Endothelial cell (in vitro differentiated cells): ENCODE measurements around the gene SRC. TPM values are rescaled to one million over a fixed set of nuclear protein-coding genes. Genes with fewer than 3 reads are reported as not detected.

Source experiments
- DNase-seq: peaks from one replicate; pipeline ENCODE4 v3.0.0; 2021; ENCODE audit warnings: low spot score
- H3K27ac Mint-ChIP-seq: one replicate; pipeline ENCODE4 v1.8.0; 2021; ENCODE audit warnings: mixed read lengths, inconsistent platforms; ENCODE audit not compliant: unreplicated experiment
- H3K27me3 Mint-ChIP-seq: one replicate; pipeline ENCODE4 v1.8.0; 2021; ENCODE audit warnings: mild to moderate bottlenecking, moderate library complexity, mixed read lengths, inconsistent platforms; ENCODE audit not compliant: unreplicated experiment
- H3K36me3 Mint-ChIP-seq: one replicate; pipeline ENCODE4 v1.8.0; 2021; ENCODE audit warnings: mild to moderate bottlenecking, low read depth, mixed read lengths, inconsistent platforms; ENCODE audit not compliant: unreplicated experiment
- H3K4me1 Mint-ChIP-seq: one replicate; pipeline ENCODE4 v1.8.0; 2021; ENCODE audit warnings: mild to moderate bottlenecking, mixed read lengths, inconsistent platforms; ENCODE audit not compliant: unreplicated experiment
- H3K4me3 Mint-ChIP-seq: one replicate; pipeline ENCODE4 v1.8.0; 2021; ENCODE audit warnings: mild to moderate bottlenecking, mixed read lengths, inconsistent platforms; ENCODE audit not compliant: unreplicated experiment
- H3K9me3 Mint-ChIP-seq: one replicate; pipeline ENCODE4 v1.8.0; 2021; ENCODE audit warnings: mixed read lengths, inconsistent platforms; ENCODE audit not compliant: unreplicated experiment
- CTCF ChIP-seq: fragments of 200-600 bp; sonication (generic); IDR thresholded peaks from one replicate; pipeline ENCODE4 v1.5.0; 2021; ENCODE audit warnings: antibody characterized with exemption; ENCODE audit not compliant: unreplicated experiment
- long read RNA-seq: library from polyadenylated mRNA; unstranded; transcript quantifications from one replicate; pipeline ENCODE4 v2.0.0, GENCODE V29; 2020; ENCODE audit not compliant: unreplicated experiment
- total RNA-seq: library from RNA; stranded (reverse); fragmentation: NEBNext Ultra II Directional; extraction: Animal tissue kit (Norgen Biotek cat#: 25700); gene quantifications from one replicate; pipeline ENCODE4 v1.2.1, GENCODE V29; 2021; ENCODE audit not compliant: unreplicated experiment

The SRC gene
- 60.8 TPM for total RNA-seq
- long read RNA-seq, full-length matches to known transcripts = 2 of 4 reads
- long read RNA-seq, partial matches to known transcripts = 1 of 4 reads
- long read RNA-seq, other reads (novel, unspliced or antisense) = 1 of 4 reads

GRCh38 chr20:37345339-37346235 is at the start of gene SRC:
TSS of gene SRC (plus strand) at chr20:37346140. CDS start at chr20:37384154, 38,014 bp downstream.
- no peak for TF ChIP-seq CTCF
- peak within 1 kb of the TSS; percentile 20 for H3K27ac Mint-ChIP-seq
- peak; percentile 58 for DNase-seq
- H3K27me3 Mint-ChIP-seq = peaks cover 16% of the 10 kb centered on the region
- peak within 1 kb of the TSS; percentile 90 for H3K4me3 Mint-ChIP-seq
- H3K36me3 Mint-ChIP-seq = peaks cover 9% of the 10 kb centered on the region
- H3K4me1 Mint-ChIP-seq = peaks cover 38% of the 10 kb centered on the region
- H3K9me3 Mint-ChIP-seq = no peaks in the 10 kb centered on the region

- no peak overlapping the region for H3K4me3 Mint-ChIP-seq
- no peak for TF ChIP-seq CTCF
- H3K36me3 Mint-ChIP-seq = peaks cover 27% of the 10 kb centered on the region
- peaks cover 17% of the 10 kb centered on the region for H3K4me1 Mint-ChIP-seq
- no peak overlapping the region for H3K27ac Mint-ChIP-seq
- no peak for DNase-seq
- H3K27me3 Mint-ChIP-seq = no peaks in the 10 kb centered on the region
- no peaks in the 10 kb centered on the region for H3K9me3 Mint-ChIP-seq
These were observed 49.6 kb upstream of the SRC start for GRCh38 chr20:37296371-37296770.

- H3K36me3 Mint-ChIP-seq = peaks cover 30% of the 10 kb centered on the region
- H3K27me3 Mint-ChIP-seq = no peaks in the 10 kb centered on the region
- H3K4me1 Mint-ChIP-seq = peaks cover 17% of the 10 kb centered on the region
- H3K4me3 Mint-ChIP-seq = no peak overlapping the region
- H3K27ac Mint-ChIP-seq = no peak overlapping the region
- DNase-seq = no peak
- no peaks in the 10 kb centered on the region for H3K9me3 Mint-ChIP-seq
- TF ChIP-seq CTCF = no peak
These were observed 48.7 kb upstream of the SRC start for GRCh38 chr20:37297066-37297736.

- Mint-ChIP-seq H3K9me3 (no peaks in the 10 kb centered on the region), H3K27me3 (no peaks in the 10 kb centered on the region), H3K4me1 (peaks cover 17% of the 10 kb centered on the region)
These were observed 47.6 kb upstream of the SRC start for GRCh38 chr20:37298190-37298939.

More at GRCh38 chr20:37298190-37298939, 47.6 kb upstream of the SRC start:
- H3K27ac Mint-ChIP-seq = no peak overlapping the region
- H3K36me3 Mint-ChIP-seq = peaks cover 26% of the 10 kb centered on the region
- no peak overlapping the region for H3K4me3 Mint-ChIP-seq
- TF ChIP-seq CTCF = no peak
- DNase-seq = no peak
